ENCODE measurements around the gene PEX19.

DNA sequence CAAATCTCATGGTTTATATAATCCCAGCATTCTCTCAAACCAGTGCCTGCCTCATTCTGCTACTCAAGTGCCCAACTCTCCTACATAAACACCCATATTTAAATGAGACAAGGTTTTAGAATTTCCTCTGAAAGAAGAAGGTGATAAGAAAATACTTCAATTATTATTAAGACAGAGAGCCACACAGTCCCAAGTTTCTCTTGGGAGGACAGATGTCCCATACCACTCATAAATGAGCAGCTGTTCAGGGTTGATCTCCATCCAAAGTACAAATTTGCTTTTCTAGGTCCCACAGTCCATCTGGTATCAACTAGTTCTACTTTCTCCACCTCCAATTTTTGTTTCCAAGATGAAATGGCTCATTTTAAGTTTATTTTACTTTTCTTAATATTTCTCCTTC lies 33.9 kb downstream of the PEX19 start:
- TF ChIP-seq POLR2A (IDR thresholded peaks at IDR 0.05): no peak
- TF ChIP-seq, protein P1, sequence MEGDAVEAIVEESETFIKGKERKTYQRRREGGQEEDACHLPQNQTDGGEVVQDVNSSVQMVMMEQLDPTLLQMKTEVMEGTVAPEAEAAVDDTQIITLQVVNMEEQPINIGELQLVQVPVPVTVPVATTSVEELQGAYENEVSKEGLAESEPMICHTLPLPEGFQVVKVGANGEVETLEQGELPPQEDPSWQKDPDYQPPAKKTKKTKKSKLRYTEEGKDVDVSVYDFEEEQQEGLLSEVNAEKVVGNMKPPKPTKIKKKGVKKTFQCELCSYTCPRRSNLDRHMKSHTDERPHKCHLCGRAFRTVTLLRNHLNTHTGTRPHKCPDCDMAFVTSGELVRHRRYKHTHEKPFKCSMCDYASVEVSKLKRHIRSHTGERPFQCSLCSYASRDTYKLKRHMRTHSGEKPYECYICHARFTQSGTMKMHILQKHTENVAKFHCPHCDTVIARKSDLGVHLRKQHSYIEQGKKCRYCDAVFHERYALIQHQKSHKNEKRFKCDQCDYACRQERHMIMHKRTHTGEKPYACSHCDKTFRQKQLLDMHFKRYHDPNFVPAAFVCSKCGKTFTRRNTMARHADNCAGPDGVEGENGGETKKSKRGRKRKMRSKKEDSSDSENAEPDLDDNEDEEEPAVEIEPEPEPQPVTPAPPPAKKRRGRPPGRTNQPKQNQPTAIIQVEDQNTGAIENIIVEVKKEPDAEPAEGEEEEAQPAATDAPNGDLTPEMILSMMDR (IDR thresholded peaks at IDR 0.05): no peak
